Neuron (in vitro differentiated cells): ENCODE results near the gene TNFRSF6B.

Experiments
- H2AFZ ChIP-seq: one replicate; pipeline ENCODE4 v1.6.1; 2013; ENCODE audit warnings: low read depth, mild to moderate bottlenecking, inconsistent platforms, low read length, moderate library complexity
- H3K27me3 ChIP-seq: one replicate; pipeline ENCODE4 v1.6.1; 2013; ENCODE audit warnings: low read length; ENCODE audit not compliant: insufficient read depth
- H3K36me3 ChIP-seq: one replicate; pipeline ENCODE4 v1.6.1; 2013; ENCODE audit warnings: low read length; ENCODE audit not compliant: insufficient read depth
- H3K4me1 ChIP-seq: one replicate; pipeline ENCODE4 v1.6.1; 2013; ENCODE audit warnings: low read length; ENCODE audit not compliant: insufficient read depth
- H3K4me3 ChIP-seq: 2 replicates; pipeline ENCODE4 v1.5.1; 2013; ENCODE audit warnings: mild to moderate bottlenecking, low read length, moderate library complexity
- H3K9me3 ChIP-seq: one replicate; pipeline ENCODE4 v1.6.1; 2013; ENCODE audit warnings: low read length

The TNFRSF6B gene

DNA sequence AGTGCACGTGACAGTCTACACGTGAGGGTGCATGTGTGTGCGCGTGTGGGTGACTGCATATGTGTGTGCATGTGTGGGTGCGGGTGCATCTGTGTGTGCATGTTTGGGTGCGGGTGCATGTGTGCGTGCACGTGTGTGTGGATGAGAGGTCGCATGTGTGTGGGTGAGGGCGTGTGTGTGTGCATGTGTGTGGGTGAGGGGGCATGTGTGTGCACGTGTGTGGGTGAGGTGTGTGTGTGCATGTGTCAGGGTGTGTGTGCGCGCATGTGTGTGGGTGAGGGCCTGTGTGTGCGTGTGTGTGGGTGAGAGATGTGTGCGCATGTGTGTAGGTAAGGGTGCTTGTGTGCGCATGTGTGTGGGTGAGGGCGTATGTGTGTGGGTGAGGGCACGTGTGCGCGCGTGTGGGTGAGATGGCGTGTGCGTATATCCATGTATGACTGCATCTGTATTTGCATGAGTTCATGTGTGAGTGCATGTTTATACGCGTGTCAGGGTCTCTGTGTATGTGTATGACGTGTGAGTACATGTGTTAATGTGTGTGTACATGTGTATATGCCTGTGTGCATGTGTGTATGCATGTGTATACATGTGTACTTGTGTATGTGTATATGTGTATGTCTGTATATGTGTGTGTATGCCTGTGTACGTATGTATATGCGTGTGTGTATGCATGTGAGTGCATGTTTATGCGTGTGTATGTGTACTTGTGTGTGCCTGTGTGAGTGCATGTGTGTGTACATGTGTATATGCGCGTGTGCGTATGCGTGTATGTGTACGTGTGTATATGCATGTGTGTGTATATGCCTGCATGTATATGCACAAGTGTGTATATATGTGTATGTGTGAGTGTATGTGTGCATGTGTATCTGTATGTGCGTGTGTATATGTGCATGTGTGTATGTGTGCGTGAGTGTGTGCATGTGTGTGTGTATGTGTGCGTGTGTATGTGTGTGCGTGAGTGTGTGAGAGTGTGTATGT, 36.0 kb downstream of the TNFRSF6B start:
- Histone ChIP-seq H3K4me3 (no peak overlapping the region), H3K27me3 (no peaks in the 10 kb centered on the region), H3K36me3 (peaks cover 31% of the 10 kb centered on the region), H2AFZ (no peak overlapping the region), H3K4me1 (no peaks in the 10 kb centered on the region), H3K9me3 (no peaks in the 10 kb centered on the region)

GRCh38 chr20:63733117-63733516, 36.7 kb downstream of the TNFRSF6B start:
- Histone ChIP-seq H3K9me3 (no peaks in the 10 kb centered on the region), H3K4me3 (no peak overlapping the region), H2AFZ (no peak overlapping the region), H3K36me3 (peaks cover 31% of the 10 kb centered on the region), H3K27me3 (no peaks in the 10 kb centered on the region), H3K4me1 (peaks cover under 1% of the 10 kb centered on the region)

- Histone ChIP-seq H3K27me3 (no peaks in the 10 kb centered on the region), H3K9me3 (no peaks in the 10 kb centered on the region), H3K36me3 (peaks cover 31% of the 10 kb centered on the region), H2AFZ (no peak overlapping the region), H3K4me1 (peaks cover 6% of the 10 kb centered on the region), H3K4me3 (no peak overlapping the region)
These were observed 37.2 kb downstream of the TNFRSF6B start for GRCh38 chr20:63733579-63734081.

- no peak overlapping the region for H2AFZ ChIP-seq
- H3K4me3 ChIP-seq: no peak overlapping the region
- no peaks in the 10 kb centered on the region for H3K9me3 ChIP-seq
- H3K27me3 ChIP-seq: no peaks in the 10 kb centered on the region
- H3K36me3 ChIP-seq: peaks cover 31% of the 10 kb centered on the region
- H3K4me1 ChIP-seq: peaks cover 8% of the 10 kb centered on the region
These were observed 37.9 kb downstream of the TNFRSF6B start for GRCh38 chr20:63734111-63734945.

GRCh38 chr20:63734946-63735858, 38.8 kb downstream of the TNFRSF6B start:
- Histone ChIP-seq H3K27me3 (no peaks in the 10 kb centered on the region), H3K4me1 (peaks cover 8% of the 10 kb centered on the region), H2AFZ (no peak overlapping the region), H3K4me3 (no peak overlapping the region), H3K36me3 (peaks cover 31% of the 10 kb centered on the region), H3K9me3 (no peaks in the 10 kb centered on the region)

- H3K9me3 ChIP-seq: no peaks in the 10 kb centered on the region
- no peak within 1 kb of the TSS for H3K4me3 ChIP-seq
- peaks cover 8% of the 10 kb centered on the region for H3K4me1 ChIP-seq
- H2AFZ ChIP-seq: no peak within 1 kb of the TSS
- peaks cover 26% of the 10 kb centered on the region for H3K36me3 ChIP-seq
- H3K27me3 ChIP-seq: no peaks in the 10 kb centered on the region
These were observed 39.6 kb downstream of the TNFRSF6B start, which contains the start of gene LIME1 for GRCh38 chr20:63735859-63736718. LIME1 (plus strand) TSS chr20:63736664; CDS start chr20:63737550, 886 bp downstream.

DNA sequence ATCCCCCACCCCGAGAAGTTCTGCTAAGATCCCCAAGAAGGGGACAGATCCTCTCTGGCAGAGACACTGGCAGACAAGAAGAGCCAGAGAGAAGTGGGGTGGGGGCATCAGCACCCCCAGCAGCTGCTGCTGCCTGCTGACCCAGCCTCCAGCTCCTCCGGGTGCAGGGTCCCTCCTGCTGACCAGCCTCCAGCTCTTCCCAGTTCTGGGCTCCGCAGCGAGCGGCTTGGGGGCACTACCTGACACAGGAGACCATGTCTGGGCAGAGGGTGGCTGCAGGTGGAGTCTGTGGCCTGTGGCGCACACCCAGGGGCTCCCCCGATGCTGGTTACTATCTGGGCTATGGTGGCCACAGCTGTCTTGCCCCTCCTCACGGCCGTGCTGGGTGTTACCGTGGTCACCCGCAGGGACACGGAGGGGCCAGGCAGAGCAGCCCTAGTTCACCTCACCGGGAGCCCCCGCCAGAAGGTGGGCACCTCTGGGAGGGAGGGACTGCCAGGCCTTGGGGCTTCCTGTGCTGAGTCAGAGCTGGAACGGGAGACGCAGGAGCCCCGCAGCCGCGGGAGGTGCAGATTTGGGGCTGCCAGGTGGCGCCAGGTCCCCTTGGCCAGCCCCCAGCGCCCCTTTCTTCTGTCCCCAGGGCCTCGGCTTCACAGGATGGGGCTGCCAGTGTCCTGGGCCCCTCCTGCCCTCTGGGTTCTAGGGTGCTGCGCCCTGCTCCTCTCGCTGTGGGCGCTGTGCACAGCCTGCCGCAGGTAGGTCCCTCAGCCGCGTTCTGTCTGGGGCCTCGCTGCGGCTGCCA, 40.6 kb downstream of the TNFRSF6B start:
- Histone ChIP-seq H3K36me3 (peaks cover 35% of the 10 kb centered on the region), H3K27me3 (no peaks in the 10 kb centered on the region), H3K4me3 (no peak overlapping the region), H2AFZ (no peak overlapping the region), H3K9me3 (no peaks in the 10 kb centered on the region), H3K4me1 (peaks cover 17% of the 10 kb centered on the region)

DNA sequence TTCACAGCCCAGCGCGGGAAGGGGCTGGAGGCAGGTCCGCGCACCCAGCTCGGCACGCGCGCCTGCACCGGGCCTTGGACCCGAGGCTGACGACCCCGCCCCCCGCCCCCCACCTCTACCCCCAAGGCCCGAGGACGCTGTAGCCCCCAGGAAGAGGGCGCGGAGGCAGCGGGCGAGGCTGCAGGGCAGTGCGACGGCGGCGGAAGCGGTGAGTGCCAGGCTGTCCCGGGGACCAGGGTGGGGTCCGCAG, 41.2 kb downstream of the TNFRSF6B start:
- no peak overlapping the region for H3K4me3 ChIP-seq
- H3K9me3 ChIP-seq: no peaks in the 10 kb centered on the region
- H3K27me3 ChIP-seq: no peaks in the 10 kb centered on the region
- no peak overlapping the region for H2AFZ ChIP-seq
- H3K4me1 ChIP-seq: peaks cover 17% of the 10 kb centered on the region
- H3K36me3 ChIP-seq: peaks cover 40% of the 10 kb centered on the region

- Histone ChIP-seq H3K9me3 (no peaks in the 10 kb centered on the region), H2AFZ (no peak overlapping the region), H3K4me3 (peak overlapping the region; percentile 56), H3K4me1 (peaks cover 17% of the 10 kb centered on the region), H3K36me3 (peaks cover 44% of the 10 kb centered on the region), H3K27me3 (no peaks in the 10 kb centered on the region)
These were observed 41.7 kb downstream of the TNFRSF6B start for GRCh38 chr20:63737945-63738686.

- H3K36me3 ChIP-seq: peaks cover 44% of the 10 kb centered on the region
- H3K4me3 ChIP-seq: peak overlapping the region; percentile 56
- no peaks in the 10 kb centered on the region for H3K9me3 ChIP-seq
These were observed 42.3 kb downstream of the TNFRSF6B start for GRCh38 chr20:63738687-63739129.

More at GRCh38 chr20:63738687-63739129, 42.3 kb downstream of the TNFRSF6B start:
- peaks cover 17% of the 10 kb centered on the region for H3K4me1 ChIP-seq
- H3K27me3 ChIP-seq: no peaks in the 10 kb centered on the region
- H2AFZ ChIP-seq: peak overlapping the region; percentile 65
